Upper lobe of right lung (tissue), 1 donor: ENCODE measurements around the gene FHOD3. TPM values are rescaled to one million over a fixed set of nuclear protein-coding genes. Genes with fewer than 3 reads are reported as not detected.

ENCODE experiments used
- ATAC-seq: fragments of 200-7000 bp; cut with Tn5 transposase; one replicate; pipeline ENCODE4 v1.9.1; 2020; ENCODE audit warnings: mild to moderate bottlenecking, moderate library complexity
- DNase-seq: peaks from one replicate; pipeline ENCODE4 v3.0.0-alpha.2; 2020
- H3K27ac ChIP-seq: fragments of 200-600 bp; one replicate; pipeline ENCODE4 v1.8.0; 2022
- H3K27me3 ChIP-seq: fragments of 200-600 bp; one replicate; pipeline ENCODE4 v1.8.0; 2022; ENCODE audit warnings: mild to moderate bottlenecking
- H3K36me3 ChIP-seq: fragments of 200-600 bp; one replicate; pipeline ENCODE4 v1.8.0; 2022
- H3K4me1 ChIP-seq: fragments of 200-600 bp; one replicate; pipeline ENCODE4 v1.8.0; 2022
- H3K4me3 ChIP-seq: fragments of 200-600 bp; one replicate; pipeline ENCODE4 v1.8.0; 2022; ENCODE audit warnings: mild to moderate bottlenecking
- H3K9me3 ChIP-seq: fragments of 200-600 bp; one replicate; pipeline ENCODE4 v1.8.0; 2022
- CTCF ChIP-seq: fragments of 200-600 bp; IDR thresholded peaks from one replicate; pipeline ENCODE4 v1.8.0; 2022; ENCODE audit warnings: antibody characterized with exemption
- intact Hi-C: fragments of 100-400 bp; cut with DNase I; formaldehyde crosslinking; loops from one replicate; pipeline ENCODE4 v1.11.0; 2022
- total RNA-seq: library from RNA; stranded (reverse); fragmentation: NEBNext Ultra II Directional; extraction: Animal tissue kit (Norgen Biotek cat#: 25700); gene quantifications from one replicate; pipeline ENCODE4 v1.2.1, GENCODE V29; 2021
- donor health status: DM: no; HTN: yes; CAD: no; lungs with severe emphysema.

The FHOD3 gene
- total RNA-seq, 1 donor from 2014 or later, result 1.9 TPM

- intact Hi-C loops, result no loop called here
- Histone ChIP-seq H3K27ac (no peak overlapping the region), H3K36me3 (no peaks in the 10 kb centered on the region), H3K4me1 (no peaks in the 10 kb centered on the region), H3K9me3 (no peaks in the 10 kb centered on the region), H3K4me3 (no peak overlapping the region), H3K27me3 (no peaks in the 10 kb centered on the region)
- no peak for DNase-seq
- no peak for ATAC-seq
- no peak for TF ChIP-seq CTCF
Measured at GRCh38 chr18:36372903-36373311, 75.4 kb downstream of the FHOD3 start.

GRCh38 chr18:36374262-36374661 is 76.7 kb downstream of the FHOD3 start:
- H3K4me1 ChIP-seq, result no peaks in the 10 kb centered on the region
- no peaks in the 10 kb centered on the region for H3K9me3 ChIP-seq
- no peak overlapping the region for H3K4me3 ChIP-seq
- H3K27ac ChIP-seq, result no peak overlapping the region
- intact Hi-C loops, result no loop called here
- TF ChIP-seq CTCF, result no peak
- DNase-seq (no peak), ATAC-seq (no peak)
- no peaks in the 10 kb centered on the region for H3K27me3 ChIP-seq
- no peaks in the 10 kb centered on the region for H3K36me3 ChIP-seq

GRCh38 chr18:36375118-36375517 is 77.6 kb downstream of the FHOD3 start:
- Histone ChIP-seq H3K4me1 (no peaks in the 10 kb centered on the region), H3K9me3 (no peaks in the 10 kb centered on the region), H3K27me3 (no peaks in the 10 kb centered on the region), H3K4me3 (no peak overlapping the region), H3K36me3 (no peaks in the 10 kb centered on the region), H3K27ac (no peak overlapping the region)
- DNase-seq (no peak), ATAC-seq (no peak)
- TF ChIP-seq CTCF, result no peak
- intact Hi-C loops, result no loop called here

- no peaks in the 10 kb centered on the region for H3K4me1 ChIP-seq
- H3K27ac ChIP-seq, result no peak overlapping the region
- H3K27me3 ChIP-seq, result no peaks in the 10 kb centered on the region
- no peak overlapping the region for H3K4me3 ChIP-seq
- no peaks in the 10 kb centered on the region for H3K36me3 ChIP-seq
- DNase-seq (no peak), ATAC-seq (no peak)
- intact Hi-C loops, result no loop called here
- no peak for TF ChIP-seq CTCF
- no peaks in the 10 kb centered on the region for H3K9me3 ChIP-seq
Measured at GRCh38 chr18:36376361-36376760, 78.8 kb downstream of the FHOD3 start.

- no peaks in the 10 kb centered on the region for H3K9me3 ChIP-seq
- intact Hi-C loops, result no loop called here
Measured at GRCh38 chr18:36377626-36378025, 80.1 kb downstream of the FHOD3 start.

More at GRCh38 chr18:36377626-36378025, 80.1 kb downstream of the FHOD3 start:
- no peak for DNase-seq
- Histone ChIP-seq H3K4me3 (no peak overlapping the region), H3K27me3 (no peaks in the 10 kb centered on the region), H3K36me3 (no peaks in the 10 kb centered on the region), H3K27ac (no peak overlapping the region), H3K4me1 (no peaks in the 10 kb centered on the region)
- no peak for TF ChIP-seq CTCF
- ATAC-seq, result peak; percentile 22
